Tibial nerve (tissue), 4 donors: ENCODE measurements around the gene ITIH2.

Source experiments
- EP300 ChIP-seq, 2 donors: sonication (generic); formaldehyde crosslinking; IDR thresholded peaks; one replicate each; pipeline ENCODE4 v1.6.1; 2017; ENCODE audit warnings: antibody characterized with exemption in 2 of 2, mild to moderate bottlenecking in 1 of 2
- POLR2A ChIP-seq, 2 donors: fragments of 450-650 bp; IDR thresholded peaks; one replicate each; pipeline ENCODE4 v1.6.1; 2017; ENCODE audit warnings: antibody characterized with exemption in 2 of 2, mild to moderate bottlenecking in 2 of 2, moderate library complexity in 2 of 2
- TF ChIP-seq, protein P1 (sequence below), 5 experiments: fragments of 200-600 bp in 3 of 5; fragments of 450-650 bp in 2 of 5; sonication (generic) in 3 of 5; IDR thresholded peaks; one replicate each; pipeline ENCODE4 v1.5.1; 2016 to 2019; ENCODE audit warnings: antibody characterized with exemption in 5 of 5, mild to moderate bottlenecking in 3 of 5, moderate library complexity in 2 of 5

DNA sequence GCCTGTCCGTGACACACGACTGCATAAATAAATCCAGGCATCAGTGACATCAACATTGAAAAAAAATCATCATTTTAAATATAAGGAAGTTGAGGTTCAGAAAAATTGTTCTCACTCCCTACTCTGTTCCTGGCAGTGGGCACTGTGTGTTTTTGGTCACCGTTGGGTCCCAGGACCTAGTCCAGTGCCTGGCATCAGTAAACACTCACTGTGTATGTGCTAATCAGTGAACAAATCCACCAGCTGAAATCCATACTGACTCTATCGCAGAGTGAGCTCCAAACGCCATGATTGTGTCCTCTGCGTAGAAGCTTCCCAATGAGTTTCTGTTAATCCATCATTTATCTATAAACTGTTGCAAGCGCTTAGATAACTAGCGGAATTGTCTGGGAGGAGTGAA is 41.2 kb downstream of the ITIH2 start:
- TF ChIP-seq, protein P1, sequence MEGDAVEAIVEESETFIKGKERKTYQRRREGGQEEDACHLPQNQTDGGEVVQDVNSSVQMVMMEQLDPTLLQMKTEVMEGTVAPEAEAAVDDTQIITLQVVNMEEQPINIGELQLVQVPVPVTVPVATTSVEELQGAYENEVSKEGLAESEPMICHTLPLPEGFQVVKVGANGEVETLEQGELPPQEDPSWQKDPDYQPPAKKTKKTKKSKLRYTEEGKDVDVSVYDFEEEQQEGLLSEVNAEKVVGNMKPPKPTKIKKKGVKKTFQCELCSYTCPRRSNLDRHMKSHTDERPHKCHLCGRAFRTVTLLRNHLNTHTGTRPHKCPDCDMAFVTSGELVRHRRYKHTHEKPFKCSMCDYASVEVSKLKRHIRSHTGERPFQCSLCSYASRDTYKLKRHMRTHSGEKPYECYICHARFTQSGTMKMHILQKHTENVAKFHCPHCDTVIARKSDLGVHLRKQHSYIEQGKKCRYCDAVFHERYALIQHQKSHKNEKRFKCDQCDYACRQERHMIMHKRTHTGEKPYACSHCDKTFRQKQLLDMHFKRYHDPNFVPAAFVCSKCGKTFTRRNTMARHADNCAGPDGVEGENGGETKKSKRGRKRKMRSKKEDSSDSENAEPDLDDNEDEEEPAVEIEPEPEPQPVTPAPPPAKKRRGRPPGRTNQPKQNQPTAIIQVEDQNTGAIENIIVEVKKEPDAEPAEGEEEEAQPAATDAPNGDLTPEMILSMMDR (IDR thresholded peaks at IDR 0.05) = no peak
- TF ChIP-seq POLR2A (IDR thresholded peaks at IDR 0.05) (no peak), EP300 (IDR thresholded peaks at IDR 0.05) (no peak)
